Omental fat pad (tissue), 4 donors: ENCODE data around the gene PCED1A. TPM values are rescaled to one million over a fixed set of nuclear protein-coding genes. Genes with fewer than 3 reads are reported as not detected.

Experiments used
- ATAC-seq: fragments of 150-250 bp; one replicate; pipeline ENCODE4 v1.9.1; 2016; ENCODE audit warnings: mild to moderate bottlenecking, moderate library complexity; ENCODE audit not compliant: low FRiP score
- DNase-seq: peaks from one replicate; pipeline ENCODE4 v3.0.0-alpha.2; 2019; ENCODE audit warnings: low spot score
- CTCF ChIP-seq, 3 donors: fragments of 450-650 bp; IDR thresholded peaks; one replicate each; pipeline ENCODE4 v1.5.1; 2016 to 2017; ENCODE audit warnings: antibody characterized with exemption in 3 of 3, mild to moderate bottlenecking in 3 of 3, moderate library complexity in 2 of 3
- total RNA-seq, 4 donors: library from RNA; depleted of rRNA; stranded (reverse); fragments of >200 nt; gene quantifications; one replicate each; pipeline ENCODE4 v1.1.0, GENCODE V29; 2016

PCED1A gene
- total RNA-seq, 4 donors from 2014 or later: 21.5 to 46.7 (median 33.3) TPM

- DNase-seq (no peak), ATAC-seq (no peak)
- TF ChIP-seq CTCF (IDR thresholded peaks at IDR 0.05): no peak
Measured at GRCh38 chr20:2829376-2829775, 11.1 kb downstream of the PCED1A start.

GRCh38 chr20:2826655-2827054, 13.8 kb downstream of the PCED1A start:
- DNase-seq: no peak
- ATAC-seq: no peak
- no peak for TF ChIP-seq CTCF (IDR thresholded peaks at IDR 0.05)

- DNase-seq (no peak), ATAC-seq (no peak)
- no peak for TF ChIP-seq CTCF (IDR thresholded peaks at IDR 0.05)
Measured at GRCh38 chr20:2825761-2826160, 14.7 kb downstream of the PCED1A start.

GRCh38 chr20:2822073-2822472, 18.4 kb downstream of the PCED1A start:
- no peak for DNase-seq
- TF ChIP-seq CTCF (IDR thresholded peaks at IDR 0.05): no peak
- peak; percentile 29 for ATAC-seq

- peak; percentile 33 for ATAC-seq
- DNase-seq: no peak
- no peak for TF ChIP-seq CTCF (IDR thresholded peaks at IDR 0.05)
Measured at GRCh38 chr20:2820896-2821869, 19.3 kb downstream of the PCED1A start.

- no peak for DNase-seq
- peak; percentile 84 for ATAC-seq
- no peak for TF ChIP-seq CTCF (IDR thresholded peaks at IDR 0.05)
Measured at GRCh38 chr20:2820084-2820895, 20.2 kb downstream of the PCED1A start.
